SK-N-SH (cell line): ENCODE measurements around the gene USP40. TPM values are rescaled to one million over a fixed set of nuclear protein-coding genes. Genes with fewer than 3 reads are reported as not detected.

Source experiments
- CTCF ChIA-PET: fragments of 300-600, 350-600 bp; formaldehyde crosslinking; extraction: SDS; loops from one replicate; lab custom pipeline; 2021; lab: Yijun Ruan, JAX
- POLR2A ChIA-PET: fragments of 350-600 bp; sonication (Branson Sonifier 250); formaldehyde crosslinking; extraction: SDS; loops from one replicate; lab custom pipeline; 2020; ENCODE audit warnings: antibody characterized with exemption, inconsistent platforms; lab: Yijun Ruan, JAX
- DNase-seq: peaks from one replicate; pipeline ENCODE4 v3.0.0; 2012
- H2AFZ ChIP-seq: fragments of 200-600 bp; sonication (generic); 2 replicates; pipeline ENCODE4 v1.8.1; 2016; ENCODE audit warnings: antibody characterized with exemption, mild to moderate bottlenecking, low read depth
- H3F3A ChIP-seq: fragments of 200-600 bp; sonication (generic); replicated peaks from 2 replicates; pipeline ENCODE3; 2016; ENCODE audit warnings: antibody characterized with exemption, mild to moderate bottlenecking; ENCODE audit not compliant: insufficient read depth
- H3K27ac ChIP-seq, 2 experiments: fragments of 200-500 bp in 1 of 2; fragments of 200-600 bp in 1 of 2; sonication (Bioruptor generic) in 1 of 2; sonication (generic), shearing (Covaris generic) in 1 of 2; 2 replicates each; pipeline versions ENCODE4 v1.5.1 to v1.6.1; 2014 to 2016; ENCODE audit warnings: low read depth in 2 of 2, inconsistent platforms in 1 of 2, low read length in 1 of 2, mild to moderate bottlenecking in 1 of 2, mixed read lengths in 1 of 2
- H3K27me3 ChIP-seq: fragments of 200-600 bp; sonication (generic), shearing (Covaris generic); 2 replicates; pipeline ENCODE4 v1.6.1; 2016; ENCODE audit warnings: mixed run types; ENCODE audit not compliant: insufficient read depth
- H3K36me3 ChIP-seq, 2 experiments: fragments of 200-500 bp in 1 of 2; fragments of 200-600 bp in 1 of 2; sonication (Bioruptor generic) in 1 of 2; sonication (generic) in 1 of 2; replicated peaks in 1 of 2; 2 replicates each; pipeline versions ENCODE3 to v1.5.1; 2014 to 2016; ENCODE audit warnings: low read length in 1 of 2, mild to moderate bottlenecking in 1 of 2; ENCODE audit not compliant: insufficient read depth in 2 of 2, control insufficient read depth in 1 of 2
- H3K4me1 ChIP-seq, 2 experiments: fragments of 200-500 bp in 1 of 2; fragments of 200-600 bp in 1 of 2; sonication (Bioruptor generic) in 1 of 2; sonication (generic), shearing (Covaris generic) in 1 of 2; 2 replicates each; pipeline versions ENCODE4 v1.5.1 to v1.6.1; 2014 to 2016; ENCODE audit warnings: low read depth in 1 of 2, low read length in 1 of 2, mixed run types in 1 of 2; ENCODE audit not compliant: insufficient read depth in 2 of 2, control insufficient read depth in 1 of 2
- H3K4me2 ChIP-seq: fragments of 200-600 bp; sonication (generic), shearing (Covaris generic); 2 replicates; pipeline ENCODE4 v1.6.1; 2017; ENCODE audit warnings: mixed run types
- H3K4me3 ChIP-seq, 2 experiments: fragments of 200-500 bp in 1 of 2; fragments of 200-600 bp in 1 of 2; sonication (Bioruptor generic) in 1 of 2; sonication (generic), shearing (Covaris generic) in 1 of 2; 2 replicates each; pipeline versions ENCODE4 v1.5.1 to v1.8.1; 2014 to 2016; ENCODE audit warnings: low read depth in 2 of 2, inconsistent platforms in 1 of 2, low read length in 1 of 2, mild to moderate bottlenecking in 1 of 2, mixed read lengths in 1 of 2, moderate library complexity in 1 of 2
- H3K79me2 ChIP-seq: fragments of 200-600 bp; sonication (generic); 2 replicates; pipeline ENCODE4 v1.8.1; 2017; ENCODE audit warnings: mild to moderate bottlenecking; ENCODE audit not compliant: insufficient read depth
- H3K9ac ChIP-seq: fragments of 200-600 bp; sonication (generic); 2 replicates; pipeline ENCODE4 v1.6.1; 2017; ENCODE audit warnings: mixed run types
- H3K9me2 ChIP-seq: fragments of 200-600 bp; sonication (generic); 2 replicates; pipeline ENCODE4 v1.6.1; 2017; ENCODE audit warnings: mixed run types
- H3K9me3 ChIP-seq: fragments of 200-600 bp; sonication (generic); 2 replicates; pipeline ENCODE4 v1.6.1; 2017; ENCODE audit warnings: mixed run types, mild to moderate bottlenecking, moderate library complexity
- H4K20me1 ChIP-seq: fragments of 200-600 bp; sonication (generic); 2 replicates; pipeline ENCODE4 v1.6.1; 2017; ENCODE audit warnings: mild to moderate bottlenecking, mixed run types; ENCODE audit not compliant: insufficient read depth
- FOSL2 ChIP-seq: IDR thresholded peaks from 2 replicates; pipeline ENCODE4 v1.4.0; 2012; ENCODE audit warnings: low read depth, mild to moderate bottlenecking, moderate library complexity, borderline replicate concordance
- FOXJ3 ChIP-seq: sonication (generic); formaldehyde crosslinking; IDR thresholded peaks from 2 replicates; pipeline ENCODE4 v1.5.1; 2020; ENCODE audit warnings: mild to moderate bottlenecking, missing genetic modification reagents
- FOXM1 ChIP-seq: IDR thresholded peaks from 2 replicates; pipeline ENCODE4 v1.4.0; 2012; ENCODE audit warnings: low read depth, mild to moderate bottlenecking
- GABPA ChIP-seq: IDR thresholded peaks from 2 replicates; pipeline ENCODE4 v1.4.0; 2012; ENCODE audit warnings: low read depth, mild to moderate bottlenecking
- JUND ChIP-seq: IDR thresholded peaks from 2 replicates; pipeline ENCODE4 v1.4.0; 2012
- NRF1 ChIP-seq: IDR thresholded peaks from 2 replicates; pipeline ENCODE4 v1.6.1; 2012; ENCODE audit warnings: low read depth, mild to moderate bottlenecking, low read length
- RAD21 ChIP-seq: IDR thresholded peaks from 2 replicates; pipeline ENCODE4 v1.6.1; 2012; ENCODE audit warnings: mild to moderate bottlenecking, low read length
- RXRA ChIP-seq: IDR thresholded peaks from 2 replicates; pipeline ENCODE4 v1.4.0; 2012; ENCODE audit warnings: low read depth, mild to moderate bottlenecking, borderline replicate concordance
- SIN3A ChIP-seq: IDR thresholded peaks from 2 replicates; pipeline ENCODE4 v1.6.1; 2012; ENCODE audit warnings: low read depth, mild to moderate bottlenecking, low read length, moderate library complexity, borderline replicate concordance
- SMC3 ChIP-seq: IDR thresholded peaks from 2 replicates; pipeline ENCODE4 v1.6.1; 2012; ENCODE audit warnings: low read depth, low read length, improper control_type of control experiment
- TEAD4 ChIP-seq: IDR thresholded peaks from 2 replicates; pipeline ENCODE4 v1.4.0; 2012; ENCODE audit warnings: mild to moderate bottlenecking, borderline replicate concordance; ENCODE audit not compliant: insufficient read depth
- USF2 ChIP-seq: fragments of 150-350 bp; IDR thresholded peaks from 2 replicates; pipeline ENCODE4 v1.6.1; 2017; ENCODE audit warnings: antibody characterized with exemption, low read length, low read depth, borderline replicate concordance
- WGBS: methylation state at CpG from one replicate; pipeline ENCODE4 v1.1.6; 2017; ENCODE audit warnings: low lambda C conversion rate; 5-methylcytosine and 5-hydroxymethylcytosine counted together
- polyA plus RNA-seq, 3 experiments: library from polyadenylated mRNA; depleted of rRNA; stranded (reverse); fragments of >200 nt; gene quantifications; 2 replicates each; pipeline ENCODE4 v1.2.3, GENCODE V29; 2012
- TF ChIP-seq, protein P1 (sequence below): IDR thresholded peaks from 2 replicates; pipeline ENCODE4 v1.6.1; 2012; ENCODE audit warnings: mild to moderate bottlenecking, low read depth, low read length, moderate library complexity
- TF ChIP-seq, protein P2 (sequence below): IDR thresholded peaks from 2 replicates; pipeline ENCODE4 v1.4.0; 2012; ENCODE audit warnings: low read depth
- TF ChIP-seq, protein P3 (sequence below): fragments of 150-350 bp; IDR thresholded peaks from 2 replicates; pipeline ENCODE4 v1.6.1; 2016; ENCODE audit warnings: mild to moderate bottlenecking, low read depth, low read length

USP40 gene
- polyA plus RNA-seq, 1 of the 3 experiments (the other 2 are of a cell fraction) = 37.0 TPM

DNA sequence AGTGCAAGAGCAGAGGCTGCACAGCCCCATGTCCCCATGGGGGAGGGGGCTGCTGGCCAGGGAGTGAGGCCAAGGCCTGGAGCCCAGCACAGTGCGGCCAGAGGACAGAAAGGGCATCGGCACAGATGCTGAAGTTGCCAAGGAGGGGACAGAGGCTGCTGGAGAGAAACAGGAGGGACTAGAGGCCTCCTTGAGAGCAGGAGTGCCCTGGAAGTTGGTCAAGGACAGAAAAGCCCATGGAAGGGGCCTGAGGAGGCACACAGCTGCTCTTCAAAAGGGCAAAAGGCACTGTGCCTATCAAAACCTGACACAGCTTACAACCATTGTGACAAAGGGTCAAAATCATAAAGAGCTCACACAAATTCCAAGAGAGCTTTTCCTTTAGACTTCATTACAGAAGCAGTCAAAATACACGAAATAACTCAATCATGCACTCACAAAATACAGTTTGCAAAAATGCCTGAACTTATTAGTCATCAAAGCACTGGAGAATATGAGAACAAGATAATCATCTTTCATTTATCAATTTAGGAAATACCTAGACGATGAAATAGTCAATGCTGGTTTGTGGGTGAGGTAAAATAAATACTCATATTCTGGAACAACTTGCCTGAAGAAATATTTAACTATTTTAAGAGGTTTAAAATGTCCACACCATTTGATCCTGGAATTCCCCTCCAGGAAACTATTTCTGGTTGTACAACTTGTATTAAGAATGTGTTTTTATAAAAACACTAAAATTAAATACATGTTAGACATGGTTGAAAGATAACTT is 79.6 kb downstream of the USP40 start (continued):
- TF ChIP-seq, protein P1, sequence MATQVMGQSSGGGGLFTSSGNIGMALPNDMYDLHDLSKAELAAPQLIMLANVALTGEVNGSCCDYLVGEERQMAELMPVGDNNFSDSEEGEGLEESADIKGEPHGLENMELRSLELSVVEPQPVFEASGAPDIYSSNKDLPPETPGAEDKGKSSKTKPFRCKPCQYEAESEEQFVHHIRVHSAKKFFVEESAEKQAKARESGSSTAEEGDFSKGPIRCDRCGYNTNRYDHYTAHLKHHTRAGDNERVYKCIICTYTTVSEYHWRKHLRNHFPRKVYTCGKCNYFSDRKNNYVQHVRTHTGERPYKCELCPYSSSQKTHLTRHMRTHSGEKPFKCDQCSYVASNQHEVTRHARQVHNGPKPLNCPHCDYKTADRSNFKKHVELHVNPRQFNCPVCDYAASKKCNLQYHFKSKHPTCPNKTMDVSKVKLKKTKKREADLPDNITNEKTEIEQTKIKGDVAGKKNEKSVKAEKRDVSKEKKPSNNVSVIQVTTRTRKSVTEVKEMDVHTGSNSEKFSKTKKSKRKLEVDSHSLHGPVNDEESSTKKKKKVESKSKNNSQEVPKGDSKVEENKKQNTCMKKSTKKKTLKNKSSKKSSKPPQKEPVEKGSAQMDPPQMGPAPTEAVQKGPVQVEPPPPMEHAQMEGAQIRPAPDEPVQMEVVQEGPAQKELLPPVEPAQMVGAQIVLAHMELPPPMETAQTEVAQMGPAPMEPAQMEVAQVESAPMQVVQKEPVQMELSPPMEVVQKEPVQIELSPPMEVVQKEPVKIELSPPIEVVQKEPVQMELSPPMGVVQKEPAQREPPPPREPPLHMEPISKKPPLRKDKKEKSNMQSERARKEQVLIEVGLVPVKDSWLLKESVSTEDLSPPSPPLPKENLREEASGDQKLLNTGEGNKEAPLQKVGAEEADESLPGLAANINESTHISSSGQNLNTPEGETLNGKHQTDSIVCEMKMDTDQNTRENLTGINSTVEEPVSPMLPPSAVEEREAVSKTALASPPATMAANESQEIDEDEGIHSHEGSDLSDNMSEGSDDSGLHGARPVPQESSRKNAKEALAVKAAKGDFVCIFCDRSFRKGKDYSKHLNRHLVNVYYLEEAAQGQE = no peak
- TF ChIP-seq NRF1 = no peak
- peak; percentile 97 for TF ChIP-seq FOSL2
- no peak for TF ChIP-seq RAD21
- TF ChIP-seq, protein P2, sequence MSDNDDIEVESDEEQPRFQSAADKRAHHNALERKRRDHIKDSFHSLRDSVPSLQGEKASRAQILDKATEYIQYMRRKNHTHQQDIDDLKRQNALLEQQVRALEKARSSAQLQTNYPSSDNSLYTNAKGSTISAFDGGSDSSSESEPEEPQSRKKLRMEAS = no peak
- no peak for TF ChIP-seq USF2
- TF ChIP-seq RXRA = peak; percentile 91; the same call in 1 of the 2 replicates
- peak; percentile 87 for TF ChIP-seq FOXM1

DNA sequence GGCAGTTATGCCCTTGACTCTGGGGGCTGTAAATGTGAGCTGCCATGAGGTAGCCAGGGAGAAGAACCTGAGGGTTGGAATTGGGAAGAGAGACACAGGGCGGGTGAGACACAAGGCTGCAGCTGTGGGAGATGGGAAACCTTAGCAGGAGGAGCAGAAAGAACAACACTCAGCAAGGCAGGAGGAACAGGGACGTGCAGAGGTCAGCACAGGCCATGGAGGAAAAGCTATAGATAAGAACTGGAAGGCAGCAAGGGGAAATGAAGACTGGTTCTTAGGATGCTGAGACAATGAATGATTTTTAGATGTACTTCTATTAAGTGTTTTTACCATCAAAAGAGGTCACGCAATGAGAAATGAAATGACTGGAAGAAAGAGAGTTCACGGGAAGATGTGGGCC is 80.2 kb downstream of the USP40 start:
- peaks cover 7% of the 10 kb centered on the region; the same call in 1 of the 2 replicates for H3K79me2 ChIP-seq
- peak overlapping the region; percentile 68; the same call in 1 of the 2 replicates for H3K9ac ChIP-seq
- peaks cover 27 to 36% of the 10 kb centered on the region in 2 experiments for H3K36me3 ChIP-seq
- H3K27ac ChIP-seq = peak overlapping the region; percentile 66 to 99; a peak in 3 of 4 replicates
- no peaks in the 10 kb centered on the region for H3K9me3 ChIP-seq
- 74% methylated on average over 4 of the region's 4 CpGs for WGBS
- H3K4me1 ChIP-seq = peaks cover 2 to 34% of the 10 kb centered on the region in 2 experiments; a peak in 3 of 4 replicates
- H3F3A ChIP-seq = peaks cover 38% of the 10 kb centered on the region
- H3K27me3 ChIP-seq = no peaks in the 10 kb centered on the region
- no peak overlapping the region for H3K4me3 ChIP-seq
- peak overlapping the region; percentile 43; the same call in 1 of the 2 replicates for H3K4me2 ChIP-seq
- no peaks in the 10 kb centered on the region for H3K9me2 ChIP-seq
- no peak overlapping the region for H2AFZ ChIP-seq
- H4K20me1 ChIP-seq = no peaks in the 10 kb centered on the region
- ChIA-PET CTCF (no interaction called here), POLR2A (no interaction called here)
- no peak for DNase-seq
- no peak for TF ChIP-seq GABPA
- TF ChIP-seq, protein P3, sequence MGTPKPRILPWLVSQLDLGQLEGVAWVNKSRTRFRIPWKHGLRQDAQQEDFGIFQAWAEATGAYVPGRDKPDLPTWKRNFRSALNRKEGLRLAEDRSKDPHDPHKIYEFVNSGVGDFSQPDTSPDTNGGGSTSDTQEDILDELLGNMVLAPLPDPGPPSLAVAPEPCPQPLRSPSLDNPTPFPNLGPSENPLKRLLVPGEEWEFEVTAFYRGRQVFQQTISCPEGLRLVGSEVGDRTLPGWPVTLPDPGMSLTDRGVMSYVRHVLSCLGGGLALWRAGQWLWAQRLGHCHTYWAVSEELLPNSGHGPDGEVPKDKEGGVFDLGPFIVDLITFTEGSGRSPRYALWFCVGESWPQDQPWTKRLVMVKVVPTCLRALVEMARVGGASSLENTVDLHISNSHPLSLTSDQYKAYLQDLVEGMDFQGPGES = no peak
- TF ChIP-seq TEAD4 = no peak
- TF ChIP-seq, protein P1 = no peak
- TF ChIP-seq NRF1 = no peak
- TF ChIP-seq SMC3 = no peak
- TF ChIP-seq USF2 = no peak
- no peak for TF ChIP-seq SIN3A
- no peak for TF ChIP-seq JUND
- TF ChIP-seq FOXJ3 = no peak
- TF ChIP-seq FOXM1 = no peak
